Measurements from ENCODE around the gene TMX1. TPM values are rescaled to one million over a fixed set of nuclear protein-coding genes. Genes with fewer than 3 reads are reported as not detected.

Gene TMX1
- total RNA-seq, 1 experiment from 2014 or later: 40.4 TPM

- no peak for DNase-seq (ENCODE audit: low spot score)
Measured at GRCh38 chr14:51242545-51243490, 2.8 kb downstream of the TMX1 start.

GRCh38 chr14:51244591-51244990, 4.5 kb downstream of the TMX1 start:
- DNase-seq (ENCODE audit: low spot score): no peak

GRCh38 chr14:51246032-51246431, 6.0 kb downstream of the TMX1 start:
- no peak for DNase-seq (ENCODE audit: low spot score)

- DNase-seq (ENCODE audit: low spot score): no peak
Measured at GRCh38 chr14:51248016-51248987, 8.3 kb downstream of the TMX1 start.

GRCh38 chr14:51251486-51251885, 11.4 kb downstream of the TMX1 start:
- DNase-seq (ENCODE audit: low spot score): no peak

GRCh38 chr14:51253880-51254279, 13.8 kb downstream of the TMX1 start:
- no peak for DNase-seq (ENCODE audit: low spot score)

DNA sequence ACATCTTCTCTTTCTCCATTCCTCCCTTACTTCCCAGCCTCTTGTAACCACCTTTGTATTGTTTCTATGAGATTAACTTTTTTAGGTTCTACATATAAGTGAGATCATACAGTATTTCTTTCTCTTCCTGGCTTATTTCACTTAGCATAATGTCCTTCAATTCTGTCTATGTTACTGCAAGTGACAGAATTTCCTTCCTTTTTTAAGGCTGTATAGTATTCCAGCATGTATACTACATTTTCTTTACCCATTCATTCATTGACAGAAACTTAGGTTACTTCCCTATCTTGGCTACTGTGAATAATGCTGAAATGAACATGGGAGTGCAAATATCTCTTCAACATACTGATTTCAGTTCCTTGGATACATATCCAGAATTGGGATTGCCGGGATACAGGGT, 18.2 kb downstream of the TMX1 start:
- DNase-seq (ENCODE audit: low spot score): no peak

GRCh38 chr14:51258788-51259187, 18.7 kb downstream of the TMX1 start:
- DNase-seq (ENCODE audit: low spot score): no peak

GRCh38 chr14:51260225-51260624, 20.2 kb downstream of the TMX1 start:
- DNase-seq (ENCODE audit: low spot score): no peak

DNA sequence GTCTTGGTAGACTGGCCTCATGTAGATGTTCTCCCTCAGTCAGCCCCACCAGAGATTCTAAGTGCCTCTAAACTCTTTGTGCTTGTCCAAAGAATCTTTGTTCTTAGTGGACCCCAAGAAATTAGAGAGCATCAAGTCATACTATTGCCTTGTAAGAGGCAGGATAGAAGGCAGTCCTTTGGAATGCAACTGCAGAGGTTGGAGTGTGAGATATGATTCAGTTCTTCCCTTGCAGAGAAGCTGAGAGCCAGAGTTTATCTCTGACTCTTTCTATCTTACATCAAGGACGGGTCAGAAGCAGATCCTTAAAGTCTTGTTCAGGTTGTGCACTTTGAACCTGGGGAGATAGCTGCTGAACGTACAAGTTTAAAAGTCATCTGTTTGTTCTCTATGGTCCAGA, 21.1 kb downstream of the TMX1 start:
- DNase-seq (ENCODE audit: low spot score): no peak

GRCh38 chr14:51262868-51263267, 22.8 kb downstream of the TMX1 start:
- no peak for DNase-seq (ENCODE audit: low spot score)

DNA sequence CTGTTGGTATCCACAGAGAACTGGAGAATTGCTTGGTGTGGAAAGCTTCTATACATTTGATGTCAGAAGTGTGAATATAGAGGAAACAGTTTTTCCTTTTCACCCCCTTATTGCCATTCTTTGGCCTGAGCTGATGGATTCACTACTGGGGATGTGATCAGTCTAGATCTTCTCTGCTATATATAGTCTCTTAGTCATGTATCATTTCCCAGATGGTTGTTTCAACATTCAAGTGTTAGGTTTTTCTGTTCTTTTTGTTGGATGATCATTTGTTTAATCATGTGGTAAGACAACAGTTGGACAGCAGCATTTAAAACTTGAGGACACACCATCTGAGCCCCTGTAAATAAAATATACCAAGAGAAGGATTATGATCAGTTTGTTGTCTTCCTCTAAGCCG, 29.6 kb downstream of the TMX1 start:
- DNase-seq (ENCODE audit: low spot score): no peak

DNA sequence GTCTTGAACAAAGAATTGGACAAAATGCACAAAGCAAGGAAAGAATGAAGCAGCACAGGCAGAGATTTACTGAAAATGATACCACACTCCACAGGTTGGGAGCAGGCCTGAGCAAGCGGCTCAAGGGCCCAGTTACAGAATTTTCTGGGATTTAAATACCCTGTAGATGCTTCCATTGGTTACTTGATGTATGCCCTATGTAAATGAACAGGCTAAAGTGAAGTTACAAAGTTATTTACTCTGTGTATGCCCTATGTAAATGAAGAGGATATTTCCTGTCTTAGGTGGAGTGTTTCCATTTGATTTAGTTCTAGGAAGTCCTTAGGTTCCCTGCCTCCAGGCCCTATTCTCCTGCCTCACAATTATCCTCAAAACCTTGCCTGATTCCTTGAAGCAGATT, 36.6 kb downstream of the TMX1 start:
- no peak for DNase-seq (ENCODE audit: low spot score)

GRCh38 chr14:51277753-51278415, 37.8 kb downstream of the TMX1 start:
- no peak for DNase-seq (ENCODE audit: low spot score)

GRCh38 chr14:51282517-51282916, 42.5 kb downstream of the TMX1 start:
- DNase-seq (ENCODE audit: low spot score): no peak

- peak; percentile 75 for DNase-seq (ENCODE audit: low spot score)
Measured at GRCh38 chr14:51283402-51284085, 43.5 kb downstream of the TMX1 start.

GRCh38 chr14:51284241-51284640, 44.2 kb downstream of the TMX1 start:
- no peak for DNase-seq (ENCODE audit: low spot score)

GRCh38 chr14:51285120-51285519, 45.1 kb downstream of the TMX1 start:
- no peak for DNase-seq (ENCODE audit: low spot score)

- DNase-seq (ENCODE audit: low spot score): no peak
Measured at GRCh38 chr14:51289169-51289568, 49.1 kb downstream of the TMX1 start.

- no peak for DNase-seq (ENCODE audit: low spot score)
Measured at GRCh38 chr14:51290132-51290531, 50.1 kb downstream of the TMX1 start.

DNA sequence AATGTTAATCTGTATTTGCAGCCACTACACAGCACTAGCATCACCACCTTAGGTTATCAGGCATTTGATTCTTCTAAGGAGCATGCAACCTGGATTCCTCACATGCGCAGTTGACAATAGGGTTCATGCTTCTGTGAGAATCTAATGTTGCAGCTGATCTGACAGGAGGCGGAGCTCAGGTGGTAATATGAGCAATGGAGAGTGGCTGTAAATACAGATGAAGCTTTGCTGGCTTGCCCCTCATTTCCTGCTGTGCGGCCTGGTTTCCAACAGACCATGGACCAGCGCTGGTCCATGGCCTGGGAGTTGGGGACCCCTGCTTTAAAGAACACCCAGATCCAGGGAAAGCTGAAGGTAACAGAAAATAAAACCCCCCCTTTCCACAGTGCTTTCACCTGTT, 51.0 kb downstream of the TMX1 start:
- DNase-seq (ENCODE audit: low spot score): no peak

All from A172 (cell line).